T-helper 1 cell treated with Interleukin-12 subunit alpha and Interleukin-12 subunit beta and Interleukin-4 antibody, amounts not matched to agents 30 ng/mL and 1 ng/mL, for 36 hours (primary cell): Measurements from ENCODE around the gene TFEB. TPM values are rescaled to one million over a fixed set of nuclear protein-coding genes. Genes with fewer than 3 reads are reported as not detected.

Experiments
- intact Hi-C: fragments of 100-400 bp; cut with micrococcal nuclease; formaldehyde crosslinking; loops from one replicate; pipeline ENCODE4 v1.15.1; 2024
- total RNA-seq: library from RNA; stranded (reverse); gene quantifications from 2 replicates; pipeline ENCODE4 v1.2.3, GENCODE V29; 2022

The TFEB gene
- total RNA-seq, 1 donor from 2014 or later, result 22.1 TPM

- intact Hi-C loops, result no loop called here
Measured at GRCh38 chr6:41708856-41709255, 26.6 kb downstream of the TFEB start.

- intact Hi-C loops, result loop anchor here (1.0 to 2.0 kb wide), 2 partner anchors 28 to 73 kb away; partner anchors contain the start of genes PRICKLE4 and TFEB
Measured at GRCh38 chr6:41707565-41708200, 27.7 kb downstream of the TFEB start.

GRCh38 chr6:41706876-41707564 is 28.4 kb downstream of the TFEB start:
- intact Hi-C loops, result loop anchor here (1.0 to 2.0 kb wide), 2 partner anchors 28 to 74 kb away; partner anchors contain the start of genes PRICKLE4 and TFEB

GRCh38 chr6:41705996-41706835 is 29.2 kb downstream of the TFEB start:
- intact Hi-C loops, result loop anchor here (2.0 kb wide), 1 partner anchor 75 kb away; the partner anchor contains the start of gene PRICKLE4

- intact Hi-C loops, result no loop called here
Measured at GRCh38 chr6:41705311-41705995, 30.0 kb downstream of the TFEB start.

GRCh38 chr6:41704656-41705310 is 30.6 kb downstream of the TFEB start:
- intact Hi-C loops, result no loop called here

GRCh38 chr6:41704028-41704427 is 31.4 kb downstream of the TFEB start:
- intact Hi-C loops, result no loop called here

- intact Hi-C loops, result no loop called here
Measured at GRCh38 chr6:41702771-41703494, 32.5 kb downstream of the TFEB start.

- intact Hi-C loops, result no loop called here
Measured at GRCh38 chr6:41702089-41702745, 33.2 kb downstream of the TFEB start.

- intact Hi-C loops, result no loop called here
Measured at GRCh38 chr6:41700463-41701347, 34.7 kb downstream of the TFEB start.

- intact Hi-C loops, result no loop called here
Measured at GRCh38 chr6:41699063-41699462, 36.3 kb downstream of the TFEB start.

GRCh38 chr6:41697861-41698781 is 37.3 kb downstream of the TFEB start:
- intact Hi-C loops, result no loop called here

- intact Hi-C loops, result no loop called here
Measured at GRCh38 chr6:41696788-41697187, 38.6 kb downstream of the TFEB start.

GRCh38 chr6:41695825-41696224 is 39.6 kb downstream of the TFEB start:
- intact Hi-C loops, result no loop called here

- intact Hi-C loops, result no loop called here
Measured at GRCh38 chr6:41694815-41695526, 40.4 kb downstream of the TFEB start.

GRCh38 chr6:41693281-41694240 is 41.8 kb downstream of the TFEB start:
- intact Hi-C loops, result no loop called here
